ENCODE measurements around the gene AHCTF1. TPM values are rescaled to one million over a fixed set of nuclear protein-coding genes. Genes with fewer than 3 reads are reported as not detected.
"Not testable (repeated sequence)": the region's sequence is repeated elsewhere in the genome, so short reads cannot be mapped to it uniquely, and the experiment has no call there.

The AHCTF1 gene
- total RNA-seq, 1 experiment from 2014 or later: 30.5 TPM

- no peak for DNase-seq (ENCODE audit: low read depth, low spot score)
- in situ Hi-C loops (cut with HindIII; ENCODE audit: low pct_unique_long_range_greater_than_20kb, low sequenced_read_pairs): loop anchor here (25.0 kb wide), 1 partner anchor 121 kb away; no protein-coding TSS in a partner anchor
These were observed 65.8 kb downstream of the AHCTF1 start for GRCh38 chr1:246865921-246866320.

- DNase-seq (ENCODE audit: low read depth, low spot score): not testable (repeated sequence)
- in situ Hi-C loops (cut with HindIII; ENCODE audit: low pct_unique_long_range_greater_than_20kb, low sequenced_read_pairs): loop anchor here (25.0 kb wide), 1 partner anchor 124 kb away; no protein-coding TSS in a partner anchor
These were observed 68.0 kb downstream of the AHCTF1 start for GRCh38 chr1:246863791-246864190.

GRCh38 chr1:246860401-246860800, 71.3 kb downstream of the AHCTF1 start:
- in situ Hi-C loops (cut with HindIII; ENCODE audit: low pct_unique_long_range_greater_than_20kb, low sequenced_read_pairs): loop anchor here (25.0 kb wide), 1 partner anchor 127 kb away; no protein-coding TSS in a partner anchor
- DNase-seq (ENCODE audit: low read depth, low spot score): no peak

GRCh38 chr1:246856371-246856770, 75.4 kb downstream of the AHCTF1 start:
- in situ Hi-C loops (cut with HindIII; ENCODE audit: low pct_unique_long_range_greater_than_20kb, low sequenced_read_pairs): loop anchor here (25.0 kb wide), 1 partner anchor 131 kb away; no protein-coding TSS in a partner anchor
- peak; percentile 42 for DNase-seq (ENCODE audit: low read depth, low spot score)

GRCh38 chr1:246850640-246851039, 81.1 kb downstream of the AHCTF1 start:
- not testable (repeated sequence) for DNase-seq (ENCODE audit: low read depth, low spot score)
- in situ Hi-C loops (cut with HindIII; ENCODE audit: low pct_unique_long_range_greater_than_20kb, low sequenced_read_pairs): loop anchor here (25.0 kb wide), 1 partner anchor 137 kb away; no protein-coding TSS in a partner anchor

- in situ Hi-C loops (cut with HindIII; ENCODE audit: low pct_unique_long_range_greater_than_20kb, low sequenced_read_pairs): no loop called here
- no peak for DNase-seq (ENCODE audit: low read depth, low spot score)
These were observed 87.9 kb downstream of the AHCTF1 start for GRCh38 chr1:246843876-246844275.

- DNase-seq (ENCODE audit: low read depth, low spot score); in situ Hi-C loops (cut with HindIII; ENCODE audit: low pct_unique_long_range_greater_than_20kb, low sequenced_read_pairs): not testable (repeated sequence)
These were observed 91.0 kb downstream of the AHCTF1 start for GRCh38 chr1:246840761-246841160.

- DNase-seq (ENCODE audit: low read depth, low spot score): no peak
- in situ Hi-C loops (cut with HindIII; ENCODE audit: low pct_unique_long_range_greater_than_20kb, low sequenced_read_pairs): no loop called here
These were observed 93.7 kb downstream of the AHCTF1 start for GRCh38 chr1:246838118-246838456.

GRCh38 chr1:246837418-246838117, 94.2 kb downstream of the AHCTF1 start:
- DNase-seq (ENCODE audit: low read depth, low spot score): no peak
- in situ Hi-C loops (cut with HindIII; ENCODE audit: low pct_unique_long_range_greater_than_20kb, low sequenced_read_pairs): no loop called here

GRCh38 chr1:246836209-246836966, 95.4 kb downstream of the AHCTF1 start:
- DNase-seq (ENCODE audit: low read depth, low spot score): no peak
- in situ Hi-C loops (cut with HindIII; ENCODE audit: low pct_unique_long_range_greater_than_20kb, low sequenced_read_pairs): no loop called here

- no peak for DNase-seq (ENCODE audit: low read depth, low spot score)
- in situ Hi-C loops (cut with HindIII; ENCODE audit: low pct_unique_long_range_greater_than_20kb, low sequenced_read_pairs): no loop called here
These were observed 100.2 kb downstream of the AHCTF1 start for GRCh38 chr1:246831543-246831942.

GRCh38 chr1:246828818-246829217, 102.9 kb downstream of the AHCTF1 start:
- no peak for DNase-seq (ENCODE audit: low read depth, low spot score)
- in situ Hi-C loops (cut with HindIII; ENCODE audit: low pct_unique_long_range_greater_than_20kb, low sequenced_read_pairs): no loop called here

- peak; percentile 50 for DNase-seq (ENCODE audit: low read depth, low spot score)
- in situ Hi-C loops (cut with HindIII; ENCODE audit: low pct_unique_long_range_greater_than_20kb, low sequenced_read_pairs): no loop called here
These were observed 104.4 kb downstream of the AHCTF1 start for GRCh38 chr1:246827396-246827795.

GRCh38 chr1:246825557-246826175, 106.1 kb downstream of the AHCTF1 start:
- DNase-seq (ENCODE audit: low read depth, low spot score): no peak
- in situ Hi-C loops (cut with HindIII; ENCODE audit: low pct_unique_long_range_greater_than_20kb, low sequenced_read_pairs): no loop called here

GRCh38 chr1:246824541-246824940, 107.2 kb downstream of the AHCTF1 start:
- no peak for DNase-seq (ENCODE audit: low read depth, low spot score)
- in situ Hi-C loops (cut with HindIII; ENCODE audit: low pct_unique_long_range_greater_than_20kb, low sequenced_read_pairs): no loop called here

GRCh38 chr1:246822154-246822553, 109.6 kb downstream of the AHCTF1 start:
- DNase-seq (ENCODE audit: low read depth, low spot score); in situ Hi-C loops (cut with HindIII; ENCODE audit: low pct_unique_long_range_greater_than_20kb, low sequenced_read_pairs): not testable (repeated sequence)

- in situ Hi-C loops (cut with HindIII; ENCODE audit: low pct_unique_long_range_greater_than_20kb, low sequenced_read_pairs): no loop called here
- no peak for DNase-seq (ENCODE audit: low read depth, low spot score)
These were observed 111.1 kb downstream of the AHCTF1 start for GRCh38 chr1:246820666-246821065.

- DNase-seq (ENCODE audit: low read depth, low spot score); in situ Hi-C loops (cut with HindIII; ENCODE audit: low pct_unique_long_range_greater_than_20kb, low sequenced_read_pairs): not testable (repeated sequence)
These were observed 114.0 kb downstream of the AHCTF1 start for GRCh38 chr1:246817778-246818177.
